GM10266 (cell line): ENCODE results near the gene SLC6A12.

Experiments used
- DNase-seq: peaks from one replicate; pipeline ENCODE4 v3.0.0; 2012; ENCODE audit errors: extremely low spot score
- TF ChIP-seq, protein P1 (sequence below): IDR thresholded peaks from 2 replicates; pipeline ENCODE4 v1.5.1; 2012; ENCODE audit warnings: mild to moderate bottlenecking, low read depth; ENCODE audit not compliant: control insufficient read depth, insufficient read depth; ENCODE audit errors: missing control alignments

The SLC6A12 gene

DNA sequence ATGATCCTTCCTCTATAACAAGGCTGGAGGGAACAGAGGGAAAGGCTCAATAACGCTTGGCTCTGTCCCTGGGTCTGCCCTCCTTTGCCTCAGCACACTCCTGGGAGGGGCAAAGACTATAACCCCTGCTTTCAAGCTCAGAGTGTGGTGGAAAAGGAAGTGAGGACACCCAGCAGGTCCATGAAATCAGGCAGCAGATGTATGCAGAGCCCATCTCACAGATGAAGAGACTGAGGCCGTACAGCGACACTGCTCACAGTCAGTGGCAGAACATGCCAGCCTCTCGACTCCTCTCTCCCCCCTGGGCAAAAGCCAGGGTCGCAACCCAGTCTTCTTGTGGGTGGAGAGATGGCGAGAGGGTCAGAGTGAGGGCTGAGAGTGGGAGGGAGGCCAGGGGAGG lies 39.8 kb downstream of the SLC6A12 start:
- TF ChIP-seq, protein P1, sequence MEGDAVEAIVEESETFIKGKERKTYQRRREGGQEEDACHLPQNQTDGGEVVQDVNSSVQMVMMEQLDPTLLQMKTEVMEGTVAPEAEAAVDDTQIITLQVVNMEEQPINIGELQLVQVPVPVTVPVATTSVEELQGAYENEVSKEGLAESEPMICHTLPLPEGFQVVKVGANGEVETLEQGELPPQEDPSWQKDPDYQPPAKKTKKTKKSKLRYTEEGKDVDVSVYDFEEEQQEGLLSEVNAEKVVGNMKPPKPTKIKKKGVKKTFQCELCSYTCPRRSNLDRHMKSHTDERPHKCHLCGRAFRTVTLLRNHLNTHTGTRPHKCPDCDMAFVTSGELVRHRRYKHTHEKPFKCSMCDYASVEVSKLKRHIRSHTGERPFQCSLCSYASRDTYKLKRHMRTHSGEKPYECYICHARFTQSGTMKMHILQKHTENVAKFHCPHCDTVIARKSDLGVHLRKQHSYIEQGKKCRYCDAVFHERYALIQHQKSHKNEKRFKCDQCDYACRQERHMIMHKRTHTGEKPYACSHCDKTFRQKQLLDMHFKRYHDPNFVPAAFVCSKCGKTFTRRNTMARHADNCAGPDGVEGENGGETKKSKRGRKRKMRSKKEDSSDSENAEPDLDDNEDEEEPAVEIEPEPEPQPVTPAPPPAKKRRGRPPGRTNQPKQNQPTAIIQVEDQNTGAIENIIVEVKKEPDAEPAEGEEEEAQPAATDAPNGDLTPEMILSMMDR = no peak
- no peak for DNase-seq

DNA sequence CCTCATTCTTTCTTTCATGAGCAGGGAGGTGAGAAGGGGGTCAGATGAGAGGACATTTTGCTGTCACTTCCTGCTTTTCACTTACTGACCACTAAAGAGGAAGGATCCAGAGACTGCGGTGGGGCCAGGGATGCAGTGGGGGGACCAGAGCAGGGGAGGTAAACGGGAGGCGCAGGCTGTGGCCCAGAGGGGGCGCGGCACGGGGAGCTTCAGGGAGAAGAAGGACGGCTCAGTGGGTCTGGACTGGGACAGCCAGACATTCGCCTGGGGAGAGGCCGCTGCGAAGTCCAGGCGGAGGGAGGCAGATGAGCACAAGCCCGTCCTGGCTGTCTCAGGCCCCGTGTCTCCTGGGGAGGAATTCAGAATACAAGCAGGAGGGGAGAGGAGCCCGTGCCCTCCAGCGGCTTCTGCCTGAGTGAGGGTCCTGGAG lies 41.2 kb downstream of the SLC6A12 start:
- TF ChIP-seq, protein P1 = no peak

DNA sequence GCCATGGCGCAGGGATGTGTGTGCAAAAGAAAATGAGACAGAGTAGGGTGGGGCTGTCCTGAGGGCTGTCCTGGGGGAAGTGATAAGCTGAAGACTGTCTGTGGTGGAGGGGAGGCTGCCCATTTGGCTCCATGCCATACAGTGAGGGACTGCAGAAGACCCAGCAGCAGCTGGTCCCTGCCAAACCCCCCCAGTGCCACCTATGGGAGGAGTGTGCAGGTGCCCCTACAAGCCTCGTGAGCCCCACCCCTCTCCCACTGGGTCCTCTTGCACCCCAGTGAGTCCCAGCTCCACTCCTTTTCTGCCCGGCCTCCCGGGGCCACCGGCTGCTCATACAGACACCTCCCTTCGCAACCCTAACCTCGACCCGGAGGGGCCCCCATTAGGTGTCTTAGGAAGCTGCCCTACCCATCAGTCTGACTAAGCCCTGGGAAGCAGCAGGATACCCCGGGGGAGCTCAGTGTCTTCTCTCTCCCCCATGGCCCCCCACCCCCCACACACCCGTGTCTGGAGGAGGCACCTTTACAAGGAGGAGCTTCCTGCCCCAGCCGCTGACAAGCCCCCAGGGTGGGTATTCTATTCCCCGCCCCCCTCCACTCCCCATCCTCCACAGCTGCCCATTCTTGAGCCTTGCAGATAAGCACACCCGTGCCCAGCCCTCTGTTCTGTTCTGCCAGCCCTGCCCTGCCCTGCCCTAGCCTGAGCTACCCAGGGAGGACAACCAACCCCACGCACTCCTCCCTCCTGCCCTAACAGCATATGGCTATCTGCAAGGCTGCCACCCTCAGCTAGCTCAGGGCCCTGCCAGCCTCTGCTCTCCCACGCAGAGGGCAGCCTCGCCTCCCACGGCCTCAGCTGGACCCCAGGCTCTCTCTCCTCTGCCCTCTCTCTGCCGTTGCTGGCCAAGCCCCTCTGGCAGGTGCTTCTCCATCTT lies 41.9 kb downstream of the SLC6A12 start:
- DNase-seq = no peak
- TF ChIP-seq, protein P1 = no peak

More for the DNA sequence above, 41.2 kb downstream of the SLC6A12 start:
- DNase-seq = no peak

DNA sequence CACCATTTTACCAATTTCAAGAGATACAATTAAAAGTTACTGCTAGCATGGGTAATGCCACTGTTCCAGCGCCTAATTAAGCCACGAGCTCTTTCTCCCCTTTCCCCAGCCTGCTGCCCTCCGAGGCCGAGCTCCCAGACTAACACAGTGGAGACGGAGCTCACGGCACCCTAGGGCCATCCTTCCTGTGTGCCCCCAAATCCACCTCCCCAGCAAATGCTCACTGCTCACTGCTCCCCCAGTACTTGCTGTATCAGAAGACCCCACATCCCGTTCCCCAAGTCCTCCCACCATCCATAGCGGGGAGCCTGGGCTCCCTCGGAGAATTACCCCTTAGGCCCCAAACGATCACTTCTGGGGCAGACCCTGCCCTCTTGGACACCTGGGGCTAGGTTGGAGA lies 42.7 kb downstream of the SLC6A12 start:
- no peak for DNase-seq
- TF ChIP-seq, protein P1 = no peak

DNA sequence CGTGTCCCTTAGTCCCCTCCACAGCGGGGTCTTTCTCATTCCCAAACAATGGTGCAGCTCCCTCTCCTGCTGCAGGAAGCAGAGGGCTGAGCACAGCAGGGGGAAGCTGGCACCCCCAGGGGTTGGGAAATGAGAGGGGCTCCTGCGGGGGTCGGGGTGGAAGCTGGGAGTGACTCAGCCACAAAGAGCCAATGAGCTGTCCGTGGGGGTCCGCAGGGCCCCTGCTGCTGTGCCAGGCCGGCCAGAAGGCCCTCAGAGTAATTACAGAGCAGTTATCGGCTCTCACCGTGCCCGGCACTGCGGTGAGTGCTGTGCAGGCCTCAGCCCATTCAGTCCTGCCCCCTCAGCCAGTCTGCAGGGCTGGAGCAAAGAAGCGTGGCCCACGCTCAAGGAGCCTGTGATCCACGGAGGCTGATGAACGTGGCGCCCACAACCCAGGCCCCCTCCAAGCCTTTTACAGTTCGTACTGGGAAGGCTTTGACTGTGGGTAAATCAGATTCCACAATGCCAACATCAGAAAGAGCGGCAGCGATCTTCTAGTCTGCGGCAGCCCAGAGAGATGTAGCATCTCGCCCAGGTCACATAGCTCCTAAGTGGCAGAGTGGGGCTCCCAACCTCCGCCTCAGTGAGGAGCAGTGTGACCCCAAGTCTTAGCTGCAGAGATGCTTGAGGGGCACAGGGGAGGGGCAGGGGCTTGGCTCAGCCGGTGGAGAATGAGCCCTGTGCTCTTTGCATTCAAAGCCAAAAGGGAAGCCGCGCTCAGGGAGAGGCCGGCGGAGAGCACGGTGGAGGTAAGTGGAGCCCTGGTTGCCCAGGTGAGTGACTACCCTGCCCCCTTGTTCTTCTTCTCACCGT lies 43.4 kb downstream of the SLC6A12 start:
- no peak for DNase-seq
- TF ChIP-seq, protein P1 = no peak

DNA sequence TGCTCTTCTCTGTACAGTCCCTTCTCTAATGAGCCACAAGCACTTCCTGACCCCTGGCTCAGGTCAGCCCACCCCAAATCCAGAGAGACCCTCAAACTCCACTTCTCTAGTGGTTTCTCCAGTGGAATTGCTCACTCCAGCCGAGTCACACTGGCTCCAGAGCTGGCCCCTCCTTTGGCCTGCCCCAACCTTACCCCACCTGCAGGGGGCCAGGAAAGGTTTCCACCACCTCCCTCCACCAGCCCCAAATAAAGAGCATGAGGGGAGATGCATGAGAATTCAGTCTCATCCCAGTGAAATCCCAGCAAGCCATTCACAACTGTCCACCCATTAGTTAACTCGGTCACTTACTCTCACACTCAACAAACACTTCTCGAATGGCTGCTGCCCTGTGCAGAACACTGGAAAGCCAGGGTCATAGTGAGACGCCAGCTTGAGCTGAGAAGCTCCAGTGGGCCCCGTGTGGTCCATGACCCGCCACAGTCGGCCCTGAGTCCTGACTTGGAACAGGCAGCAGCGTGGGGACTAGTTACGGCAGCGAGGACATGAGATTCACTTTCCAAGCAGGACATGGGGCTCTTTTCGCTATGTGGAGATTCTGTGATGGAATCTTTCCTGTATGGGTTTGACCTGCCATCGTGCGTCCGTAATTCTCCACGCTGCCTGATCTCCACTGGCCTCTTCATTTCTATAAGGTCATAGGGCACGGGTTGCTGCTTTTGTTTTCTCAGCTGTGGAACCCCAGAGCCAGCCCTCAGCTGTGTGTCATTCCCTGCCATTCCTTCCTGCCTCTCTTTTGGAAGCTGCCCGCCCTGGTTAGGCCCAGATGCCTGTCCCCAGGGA lies 44.2 kb downstream of the SLC6A12 start:
- DNase-seq = no peak
- TF ChIP-seq, protein P1 = no peak
